Naive thymus-derived CD4-positive, alpha-beta T cell (primary cell): Measurements from ENCODE around the gene CPOX. TPM values are rescaled to one million over a fixed set of nuclear protein-coding genes. Genes with fewer than 3 reads are reported as not detected.

Experiments
- ATAC-seq: fragments of 150-1000 bp; cut with Tn5 transposase; 2 replicates; pipeline ENCODE4 v1.10.0; 2021; ENCODE audit warnings: mild to moderate bottlenecking, moderate library complexity
- CTCF ChIA-PET: fragments of 350-600 bp; sonication (Branson Sonifier 250); formaldehyde crosslinking; loops from one replicate; lab custom pipeline; 2021; ENCODE audit warnings: antibody characterized with exemption; lab: Charles Lee
- POLR2A ChIA-PET: fragments of 350-600 bp; sonication (Branson Sonifier 250); formaldehyde crosslinking; loops from one replicate; lab custom pipeline; 2021; ENCODE audit warnings: antibody characterized with exemption, inconsistent platforms; lab: Charles Lee
- DNase-seq, 9 donors: peaks; one replicate each; pipeline versions ENCODE4 v3.0.0 to v3.0.0-alpha.2; 2020 to 2022; ENCODE audit warnings: mixed read lengths in 1 of 9
- H3K27ac ChIP-seq: one replicate; pipeline ENCODE4 v1.7.0; 2013; ENCODE audit warnings: mild to moderate bottlenecking, low read depth, low read length, moderate library complexity
- H3K27me3 ChIP-seq, 2 donors: one replicate each; pipeline ENCODE4 v1.7.0; 2013; ENCODE audit warnings: low read length in 2 of 2, mild to moderate bottlenecking in 2 of 2, moderate library complexity in 2 of 2; ENCODE audit not compliant: control insufficient read depth in 2 of 2, insufficient read depth in 2 of 2
- H3K36me3 ChIP-seq, 3 experiments: 1 replicate in 2 of 3; 2 replicates in 1 of 3; pipeline ENCODE4 v1.7.0; 2013; ENCODE audit warnings: low read length in 3 of 3, mild to moderate bottlenecking in 3 of 3, moderate library complexity in 1 of 3; ENCODE audit not compliant: insufficient read depth in 3 of 3, control insufficient read depth in 2 of 3
- H3K4me1 ChIP-seq, 2 donors: one replicate each; pipeline ENCODE4 v1.7.0; 2013; ENCODE audit warnings: low read length in 2 of 2, mild to moderate bottlenecking in 2 of 2, moderate library complexity in 1 of 2; ENCODE audit not compliant: control insufficient read depth in 2 of 2, insufficient read depth in 2 of 2
- H3K4me3 ChIP-seq: 2 replicates; pipeline ENCODE4 v1.7.0; 2013; ENCODE audit warnings: mild to moderate bottlenecking, low read length
- H3K9me3 ChIP-seq, 3 experiments: 1 replicate in 2 of 3; 2 replicates in 1 of 3; pipeline ENCODE4 v1.7.0; 2013; ENCODE audit warnings: low read length in 3 of 3; ENCODE audit not compliant: control insufficient read depth in 2 of 3
- H3K27ac Mint-ChIP-seq, 9 donors: one replicate each; pipeline ENCODE4 v1.8.0; 2020 to 2022; ENCODE audit warnings: mixed read lengths in 9 of 9, mild to moderate bottlenecking in 8 of 9, moderate library complexity in 5 of 9, inconsistent platforms in 2 of 9
- H3K27me3 Mint-ChIP-seq, 5 donors: one replicate each; pipeline ENCODE4 v1.8.0; 2021 to 2022; ENCODE audit warnings: mixed read lengths in 5 of 5, mild to moderate bottlenecking in 1 of 5
- H3K36me3 Mint-ChIP-seq, 5 donors: one replicate each; pipeline ENCODE4 v1.8.0; 2020 to 2022; ENCODE audit warnings: mixed read lengths in 5 of 5, mild to moderate bottlenecking in 3 of 5, inconsistent platforms in 1 of 5
- H3K4me1 Mint-ChIP-seq, 7 donors: one replicate each; pipeline ENCODE4 v1.8.0; 2020 to 2022; ENCODE audit warnings: mixed read lengths in 7 of 7, mild to moderate bottlenecking in 3 of 7, inconsistent platforms in 1 of 7
- H3K4me3 Mint-ChIP-seq, 10 donors: one replicate each; pipeline ENCODE4 v1.8.0; 2020 to 2022; ENCODE audit warnings: mild to moderate bottlenecking in 10 of 10, mixed read lengths in 10 of 10, moderate library complexity in 6 of 10, inconsistent platforms in 2 of 10
- H3K9me3 Mint-ChIP-seq, 11 donors: one replicate each; pipeline ENCODE4 v1.8.0; 2020 to 2022; ENCODE audit warnings: mixed read lengths in 11 of 11, mild to moderate bottlenecking in 4 of 11, inconsistent platforms in 1 of 11, moderate library complexity in 1 of 11
- intact Hi-C, 2 donors: fragments of 100-400 bp; cut with micrococcal nuclease; formaldehyde crosslinking; loops; one replicate each; pipeline ENCODE4 v1.15.1; 2023
- polyA plus RNA-seq, 2 donors: library from polyadenylated mRNA; unstranded; fragments of 300-500 nt; fragmentation: Illumina TruSeq; gene quantifications; one replicate each; pipeline ENCODE4 v1.2.3, GENCODE V29; 2021
- total RNA-seq, 6 experiments: library from RNA in 5 of 6; stranded (reverse) in 5 of 6; gene quantifications; 1 replicate in 5 of 6; 2 replicates in 1 of 6; pipeline ENCODE4 v1.2.3 and lab custom pipeline; 2021 to 2026

The CPOX gene
- total and polyA plus RNA-seq, 7 experiments from 2014 or later = 2.7 to 67.5 (median 12.2) TPM

GRCh38 chr3:98557324-98558010 is 35.9 kb downstream of the CPOX start:
- Mint-ChIP-seq H3K36me3 (peaks cover 0 to 34% (median 0%) of the 10 kb centered on the region in 5 donors), H3K27ac (peak overlapping the region in 7 of 9 donors; percentile 10 to 98 (median 81)), H3K27me3 (peaks cover 0 to 5% (median 0%) of the 10 kb centered on the region in 5 donors), H3K9me3 (peaks cover 0 to 6% (median 0%) of the 10 kb centered on the region in 11 donors), H3K4me1 (peaks cover 6 to 81% (median 24%) of the 10 kb centered on the region in 7 donors), H3K4me3 (peak overlapping the region in 6 of 10 donors; percentile 21 to 83 (median 35))
- Histone ChIP-seq H3K27ac (no peak overlapping the region), H3K27me3 (no peaks in the 10 kb centered on the region), H3K4me3 (no peak overlapping the region), H3K36me3 (no peaks in the 10 kb centered on the region), H3K4me1 (peaks cover 4 to 55% of the 10 kb centered on the region in 2 donors), H3K9me3 (no peaks in the 10 kb centered on the region)
- DNase-seq = peak in 1 of 9 donors; percentile 56
- intact Hi-C loops = loop anchor here in 1 of 2 donors (5.0 kb wide), 1 partner anchor 585 kb away; the partner anchor contains the start of gene RIOX2
- peak; percentile 16 for ATAC-seq
- CTCF ChIA-PET = interaction anchor here (0.7 to 1.0 kb wide), 2 partner anchors 13 to 27 kb away, joined by 3 read pairs; no protein-coding TSS in a partner anchor
- POLR2A ChIA-PET = interaction anchor here (1.1 to 1.3 kb wide), 2 partner anchors 34 to 36 kb away, joined by 3 to 4 read pairs; partner anchors contain the start of gene CPOX

DNA sequence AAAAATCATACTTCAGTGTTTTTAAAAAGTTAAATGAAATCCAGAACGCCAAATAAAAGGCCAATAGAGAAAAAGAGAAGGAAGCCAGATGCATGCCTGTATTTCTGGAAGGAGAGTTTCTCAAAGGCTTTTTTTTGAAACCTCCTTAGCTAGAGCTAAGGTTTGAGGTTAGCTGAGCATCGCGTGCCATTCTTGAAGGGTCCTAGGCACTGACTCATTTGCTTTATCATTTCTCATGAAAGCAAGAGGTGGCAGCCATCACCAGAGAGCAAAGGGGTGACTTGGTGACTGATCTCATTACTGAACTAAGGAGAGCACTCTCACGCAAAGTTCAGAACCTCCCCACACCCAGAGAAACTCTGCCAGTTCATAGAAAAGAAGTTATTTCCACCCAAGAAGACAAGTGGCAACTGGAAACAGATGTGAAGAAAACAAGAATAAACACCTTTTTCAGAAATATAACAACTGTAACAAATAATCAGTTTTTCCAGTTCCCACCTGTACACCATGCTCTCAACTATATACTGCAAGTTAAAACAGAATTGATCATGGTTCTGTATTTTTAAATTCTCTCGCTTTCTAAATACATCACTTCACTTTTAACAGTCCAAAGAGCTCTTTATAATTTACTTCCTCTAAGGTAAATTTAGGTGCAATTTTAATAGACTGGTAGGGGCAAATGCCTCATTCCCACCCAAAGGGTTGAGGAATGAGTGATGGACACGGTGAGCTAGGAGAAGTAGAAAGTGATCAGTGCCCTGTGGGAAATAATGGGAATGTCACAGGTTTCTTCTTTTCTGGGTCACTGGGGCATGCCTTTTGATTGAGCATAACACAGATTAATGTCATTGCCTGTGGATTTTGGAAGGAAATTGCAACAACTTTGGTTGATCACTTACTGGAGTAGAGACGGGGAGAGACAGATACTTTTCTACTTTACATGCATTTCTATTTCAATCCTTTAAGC is 37.0 kb downstream of the CPOX start:
- ATAC-seq (peak; percentile 77), DNase-seq (peak in 2 of 9 donors; percentile 19 to 58)
- Histone ChIP-seq H3K9me3 (no peaks in the 10 kb centered on the region), H3K36me3 (no peaks in the 10 kb centered on the region), H3K27me3 (no peaks in the 10 kb centered on the region), H3K4me1 (peaks cover 0 to 56% of the 10 kb centered on the region in 2 donors), H3K4me3 (no peak overlapping the region), H3K27ac (no peak overlapping the region)
- peaks cover 0 to 5% (median 0%) of the 10 kb centered on the region in 5 donors for H3K27me3 Mint-ChIP-seq
- intact Hi-C loops = loop anchor here (1.0 to 5.0 kb wide), 9 partner anchors 8 to 584 kb away; partner anchors contain the start of genes CLDND1 (in 2 of the 2), CPOX (in 1 of the 2) and RIOX2 (in 1 of the 2)
- CTCF ChIA-PET = no interaction called here
- POLR2A ChIA-PET = interaction anchor here (1.1 to 1.4 kb wide), 2 partner anchors 33 to 37 kb away, joined by 3 read pairs; partner anchors contain the start of genes CLDND1 and CPOX
- peak overlapping the region in 3 of 10 donors; percentile 9 to 83 (median 30) for H3K4me3 Mint-ChIP-seq
- H3K27ac Mint-ChIP-seq = peak overlapping the region in 5 of 9 donors; percentile 5 to 98 (median 40)
- H3K4me1 Mint-ChIP-seq = peaks cover 6 to 84% (median 23%) of the 10 kb centered on the region in 7 donors
- peaks cover 0 to 44% (median 0%) of the 10 kb centered on the region in 5 donors for H3K36me3 Mint-ChIP-seq
- H3K9me3 Mint-ChIP-seq = peaks cover 0 to 6% (median 0%) of the 10 kb centered on the region in 11 donors

GRCh38 chr3:98555025-98555379 is 38.4 kb downstream of the CPOX start:
- peaks cover 0 to 5% (median 0%) of the 10 kb centered on the region in 5 donors for H3K27me3 Mint-ChIP-seq
- H3K9me3 Mint-ChIP-seq = peaks cover 0 to 8% (median 0%) of the 10 kb centered on the region in 11 donors
- H3K36me3 Mint-ChIP-seq = peaks cover 0 to 51% (median 0%) of the 10 kb centered on the region in 5 donors
- Histone ChIP-seq H3K27ac (no peak overlapping the region), H3K4me1 (peaks cover 0 to 64% of the 10 kb centered on the region in 2 donors), H3K9me3 (no peaks in the 10 kb centered on the region), H3K36me3 (no peaks in the 10 kb centered on the region), H3K4me3 (no peak overlapping the region), H3K27me3 (no peaks in the 10 kb centered on the region)
- ChIA-PET POLR2A (interaction anchor here (1.0 to 1.2 kb wide), 2 partner anchors 19 to 32 kb away, joined by 3 read pairs; partner anchors contain the start of gene CLDND1), CTCF (no interaction called here)
- intact Hi-C loops = loop anchor here in 1 of 2 donors (5.0 kb wide), 1 partner anchor 583 kb away; the partner anchor contains the start of gene RIOX2
- H3K4me3 Mint-ChIP-seq = peak overlapping the region in 1 of 10 donors; percentile 83
- no peak for ATAC-seq
- H3K27ac Mint-ChIP-seq = peak overlapping the region in 1 of 9 donors; percentile 98
- H3K4me1 Mint-ChIP-seq = peaks cover 6 to 89% (median 23%) of the 10 kb centered on the region in 7 donors
- DNase-seq = no peak

- intact Hi-C loops = no loop called here
- peaks cover 0 to 51% (median 0%) of the 10 kb centered on the region in 5 donors for H3K36me3 Mint-ChIP-seq
- H3K4me3 Mint-ChIP-seq = peak overlapping the region in 1 of 10 donors; percentile 83
- Histone ChIP-seq H3K9me3 (no peaks in the 10 kb centered on the region), H3K36me3 (no peaks in the 10 kb centered on the region), H3K4me1 (peaks cover 0 to 66% of the 10 kb centered on the region in 2 donors), H3K4me3 (no peak overlapping the region), H3K27ac (no peak overlapping the region), H3K27me3 (no peaks in the 10 kb centered on the region)
- no peak for DNase-seq
- CTCF ChIA-PET = no interaction called here
- POLR2A ChIA-PET = interaction anchor here (1.0 to 1.2 kb wide), 2 partner anchors 18 to 32 kb away, joined by 3 read pairs; partner anchors contain the start of gene CLDND1
- H3K9me3 Mint-ChIP-seq = peaks cover 0 to 4% (median 0%) of the 10 kb centered on the region in 11 donors
- H3K4me1 Mint-ChIP-seq = peaks cover 6 to 90% (median 23%) of the 10 kb centered on the region in 7 donors
- H3K27me3 Mint-ChIP-seq = peaks cover 0 to 5% (median 0%) of the 10 kb centered on the region in 5 donors
- H3K27ac Mint-ChIP-seq = peak overlapping the region in 2 of 9 donors; percentile 6 to 98
- no peak for ATAC-seq
Measured at GRCh38 chr3:98554580-98554979, 38.8 kb downstream of the CPOX start.

- Mint-ChIP-seq H3K36me3 (peaks cover 0 to 47% (median 0%) of the 10 kb centered on the region in 5 donors), H3K9me3 (peaks cover 0 to 4% (median 0%) of the 10 kb centered on the region in 11 donors), H3K27me3 (peaks cover 0 to 5% (median 0%) of the 10 kb centered on the region in 5 donors), H3K4me3 (peak overlapping the region in 1 of 10 donors; percentile 83), H3K27ac (peak overlapping the region in 1 of 9 donors; percentile 98), H3K4me1 (peaks cover 6 to 89% (median 23%) of the 10 kb centered on the region in 7 donors)
- no peak for DNase-seq
- intact Hi-C loops = no loop called here
- Histone ChIP-seq H3K27me3 (no peaks in the 10 kb centered on the region), H3K36me3 (no peaks in the 10 kb centered on the region), H3K4me3 (no peak overlapping the region), H3K9me3 (no peaks in the 10 kb centered on the region), H3K4me1 (peaks cover 0 to 66% of the 10 kb centered on the region in 2 donors), H3K27ac (no peak overlapping the region)
- ATAC-seq = peak; percentile 33
- ChIA-PET POLR2A (no interaction called here), CTCF (no interaction called here)
Measured at GRCh38 chr3:98553753-98554152, 39.7 kb downstream of the CPOX start.
